Suppressor macrophage treated with lipopolysaccharide for 1 hour (primary cell): ENCODE results near the gene PCDH9.
"Not testable (repeated sequence)": the region's sequence is repeated elsewhere in the genome, so short reads cannot be mapped to it uniquely, and the experiment has no call there.

Source experiments
- DNase-seq, 3 donors: peaks; one replicate each; pipeline ENCODE4 v3.0.0-alpha.2; 2020 to 2022

PCDH9 gene

GRCh38 chr13:66886264-66886663 is 343.9 kb downstream of the PCDH9 start:
- DNase-seq = no peak

DNA sequence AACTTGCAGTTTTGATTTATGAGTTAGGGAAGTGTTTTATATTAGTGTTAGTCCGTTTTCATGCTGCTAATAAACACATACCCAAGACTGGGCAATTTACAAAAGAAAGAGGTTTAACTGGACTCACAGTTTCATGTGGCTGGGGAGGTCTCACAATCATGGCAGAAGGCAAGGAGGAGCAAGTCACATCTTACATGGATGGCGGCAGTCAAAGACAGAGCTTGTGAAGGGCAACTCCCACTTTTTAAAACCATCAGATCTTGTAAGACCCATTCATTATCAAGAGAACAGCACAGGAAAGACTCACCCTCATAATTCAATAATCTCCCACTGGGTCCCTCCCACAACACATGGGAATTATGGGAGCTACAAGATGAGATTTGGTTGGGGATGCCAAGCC is 349.0 kb downstream of the PCDH9 start:
- not testable (repeated sequence) for DNase-seq

GRCh38 chr13:66879988-66880387 is 350.1 kb downstream of the PCDH9 start:
- no peak for DNase-seq

DNA sequence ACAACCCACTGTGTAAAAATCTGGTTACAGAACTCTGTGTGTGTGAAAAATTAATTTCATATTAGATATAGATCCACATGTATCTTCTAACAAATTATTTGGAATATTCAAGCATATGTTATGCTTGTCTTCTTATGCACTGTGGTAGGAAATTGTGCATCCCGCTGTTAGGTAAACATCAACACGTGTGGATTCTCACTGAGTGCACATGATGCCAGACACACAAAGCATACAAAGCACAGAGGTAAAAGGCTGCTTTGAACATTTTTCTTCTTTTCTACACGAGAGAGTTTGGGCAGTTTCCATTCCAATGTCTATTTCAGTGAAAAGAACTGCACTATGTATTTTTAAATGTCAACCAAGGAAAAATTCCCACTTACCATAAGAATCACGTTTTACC is 354.9 kb downstream of the PCDH9 start:
- no peak for DNase-seq

DNA sequence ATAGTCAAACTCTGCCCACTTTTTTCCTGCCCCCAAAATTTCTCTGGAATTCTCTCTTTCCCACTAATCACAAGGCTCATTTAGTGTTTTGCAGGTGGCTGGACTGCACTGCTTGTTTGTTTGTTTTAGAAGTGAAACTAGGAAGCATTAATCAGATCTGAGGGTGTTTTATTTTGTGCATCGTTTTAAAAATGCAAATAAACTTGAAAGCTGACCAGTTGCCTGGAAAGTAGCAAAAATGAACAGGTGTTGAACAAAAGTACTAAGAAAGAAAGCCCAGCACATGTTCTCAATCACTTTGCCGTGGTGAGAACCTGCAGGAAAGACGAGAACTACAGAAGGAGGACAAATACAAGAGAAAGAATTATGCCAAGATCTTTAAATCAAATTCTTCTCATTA is 365.5 kb downstream of the PCDH9 start:
- DNase-seq = no peak

DNA sequence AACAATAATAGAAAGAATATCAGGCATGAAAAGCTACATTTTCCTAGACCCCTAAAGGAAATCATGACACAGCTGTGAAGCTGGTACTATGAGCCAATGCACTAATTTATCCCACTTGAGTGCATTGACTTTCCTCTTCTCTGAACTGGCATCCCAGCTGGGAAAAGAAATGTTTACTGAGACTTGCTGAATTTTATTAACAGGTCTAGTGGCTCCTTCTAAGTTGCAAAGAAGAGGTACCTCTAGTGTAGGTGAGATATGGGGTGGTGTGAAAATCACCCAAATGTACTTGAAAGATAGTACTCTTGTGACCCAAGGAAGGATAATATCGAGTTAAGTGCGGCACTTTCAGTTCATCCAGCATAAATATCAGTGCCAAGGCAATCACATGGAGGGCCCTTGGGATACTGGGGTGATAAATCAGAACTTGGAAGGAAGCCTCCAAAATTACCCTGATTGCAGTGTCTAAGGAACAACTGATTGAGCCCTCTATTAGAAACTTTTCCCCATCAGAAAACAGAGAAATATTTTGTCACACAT is 369.2 kb downstream of the PCDH9 start:
- DNase-seq = no peak

GRCh38 chr13:66859934-66860877 is 369.9 kb downstream of the PCDH9 start:
- DNase-seq = no peak

GRCh38 chr13:66859078-66859477 is 371.1 kb downstream of the PCDH9 start:
- DNase-seq = peak in 1 of 3 donors; percentile 19

- no peak for DNase-seq
Measured at GRCh38 chr13:66858163-66858562, 372.0 kb downstream of the PCDH9 start.

GRCh38 chr13:66855131-66855530 is 375.0 kb downstream of the PCDH9 start:
- DNase-seq = no peak

DNA sequence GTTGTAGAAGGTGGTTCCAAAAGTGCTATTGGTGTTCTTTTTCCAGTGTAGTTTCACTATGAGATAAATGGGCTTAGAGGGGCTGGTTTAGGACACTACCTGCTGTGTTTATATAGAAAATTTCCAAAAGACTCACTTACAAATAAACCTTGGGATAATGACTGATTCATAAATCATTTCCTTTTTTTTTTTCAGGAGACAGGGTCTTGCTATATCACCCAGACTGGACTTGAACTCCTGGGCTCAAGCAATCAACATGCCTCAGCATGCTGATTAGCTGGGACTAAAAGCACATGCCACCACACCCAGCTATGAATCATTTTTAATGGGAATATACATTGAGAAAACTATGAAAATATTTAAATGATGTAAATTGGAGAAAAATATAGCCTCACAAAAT is 376.6 kb downstream of the PCDH9 start:
- no peak for DNase-seq

DNA sequence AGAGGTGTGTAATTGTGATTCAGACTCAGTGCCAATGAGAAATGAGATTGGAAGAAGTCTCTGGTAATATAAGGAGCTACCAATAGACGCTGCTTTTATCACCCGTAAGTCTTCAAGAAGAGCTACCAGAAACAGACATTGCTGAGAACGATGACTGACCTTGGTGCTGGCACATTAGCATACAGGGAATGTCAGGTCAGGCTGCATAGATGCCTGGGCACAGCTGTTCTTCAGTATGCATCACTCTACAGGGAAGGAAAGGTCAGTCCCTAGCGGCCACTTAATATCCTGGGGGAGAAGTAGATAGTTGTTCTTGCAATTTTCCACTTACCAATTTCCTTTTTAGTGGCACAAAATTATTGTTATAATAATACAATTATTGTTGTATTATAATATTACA is 380.4 kb downstream of the PCDH9 start:
- DNase-seq = no peak

- DNase-seq = no peak
Measured at GRCh38 chr13:66847541-66847940, 382.6 kb downstream of the PCDH9 start.

- DNase-seq = no peak
Measured at GRCh38 chr13:66845393-66845792, 384.7 kb downstream of the PCDH9 start.

DNA sequence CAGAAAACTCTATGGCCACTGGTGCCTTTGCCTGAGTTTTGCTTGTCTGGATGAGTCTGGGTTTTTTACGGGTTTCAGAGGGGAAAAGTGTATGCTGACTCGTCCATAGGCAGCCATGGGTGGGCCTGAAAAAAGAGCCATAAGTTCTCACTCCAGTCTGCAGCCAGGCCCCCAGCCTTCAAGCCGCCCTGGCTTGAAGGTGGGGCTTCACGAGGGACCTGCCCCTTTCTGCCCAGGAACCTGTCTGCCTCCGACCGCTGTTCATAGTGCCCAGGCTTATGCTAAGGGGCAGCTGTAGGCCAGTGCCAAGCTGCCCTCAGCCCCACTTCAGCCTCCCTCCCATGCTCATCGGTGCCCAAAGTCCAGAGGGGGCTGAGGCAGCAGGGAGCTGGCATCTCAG is 385.2 kb downstream of the PCDH9 start:
- DNase-seq = no peak

- no peak for DNase-seq
Measured at GRCh38 chr13:66842766-66843165, 387.4 kb downstream of the PCDH9 start.

- DNase-seq = no peak
Measured at GRCh38 chr13:66840621-66841020, 389.5 kb downstream of the PCDH9 start.

GRCh38 chr13:66837246-66837645 is 392.9 kb downstream of the PCDH9 start:
- no peak for DNase-seq

- DNase-seq = no peak
Measured at GRCh38 chr13:66835040-66835628, 395.0 kb downstream of the PCDH9 start.

DNA sequence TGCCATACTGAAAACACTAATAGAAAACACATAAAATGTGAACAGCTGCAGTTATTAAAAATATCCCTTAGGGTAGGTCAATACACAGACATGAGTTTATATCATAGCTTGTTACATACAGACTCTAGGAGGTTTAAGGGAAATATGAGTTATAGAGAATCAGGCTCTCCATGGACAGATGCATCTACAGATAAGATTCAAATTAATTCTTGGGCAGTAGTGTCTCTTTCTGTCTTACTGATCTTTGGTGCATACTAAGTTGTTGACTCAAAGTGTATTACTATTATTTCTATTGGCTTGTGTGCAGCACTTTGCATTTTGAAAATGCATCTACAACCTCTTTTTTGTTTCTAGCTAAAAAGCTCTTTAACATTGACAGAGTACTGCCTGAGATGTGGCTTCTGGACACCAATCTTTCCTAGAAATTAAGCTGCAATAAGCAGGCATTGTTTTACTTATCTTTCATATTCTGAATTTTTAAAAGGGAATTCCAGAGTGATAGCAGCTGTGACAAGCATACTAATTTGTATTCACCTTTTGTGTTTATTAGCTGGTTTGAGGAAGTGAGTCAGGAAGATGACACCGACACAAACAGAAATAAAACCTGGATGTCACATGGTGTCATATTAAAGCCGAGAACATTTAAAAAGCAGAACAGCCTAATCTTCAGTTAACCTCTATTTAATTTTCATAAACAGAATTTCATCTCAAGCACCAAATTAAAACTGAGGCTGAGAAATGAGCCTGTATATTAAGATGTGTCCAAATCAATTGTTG is 399.0 kb downstream of the PCDH9 start:
- peak in 1 of 3 donors; percentile 0 for DNase-seq

DNA sequence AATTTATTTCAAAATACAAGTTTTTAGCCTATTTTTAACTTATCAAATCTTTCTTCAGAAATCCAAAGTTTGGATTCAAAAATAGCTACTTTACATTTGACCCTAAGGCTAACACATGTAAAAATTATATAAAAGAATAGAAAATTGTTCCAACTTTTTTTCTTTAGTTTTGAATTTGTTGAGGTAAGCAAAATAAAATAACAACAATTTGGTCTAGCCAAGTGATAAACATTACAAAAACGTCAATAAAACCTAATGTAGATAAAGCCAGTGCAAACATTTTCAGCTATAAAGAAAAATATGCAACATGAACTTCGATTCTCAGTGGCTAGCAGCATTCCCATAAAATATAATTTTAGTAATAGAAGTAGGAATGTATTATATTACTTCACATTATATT is 400.3 kb downstream of the PCDH9 start:
- DNase-seq = no peak

GRCh38 chr13:66826398-66826797 is 403.7 kb downstream of the PCDH9 start:
- DNase-seq = no peak

GRCh38 chr13:66821551-66821950 is 408.6 kb downstream of the PCDH9 start:
- DNase-seq = no peak
